ENCODE measurements around the gene ASF1A. TPM values are rescaled to one million over a fixed set of nuclear protein-coding genes. Genes with fewer than 3 reads are reported as not detected.

ASF1A gene
- polyA plus RNA-seq, 1 donor from 2014 or later: 65.6 TPM

- H3K9ac ChIP-seq (ENCODE audit: low read length): no peak overlapping the region
- H3K36me3 ChIP-seq (ENCODE audit: insufficient read depth, low read length): peaks cover 13% of the 10 kb centered on the region
These were observed 9.2 kb downstream of the ASF1A start for GRCh38 chr6:118903138-118903537.

GRCh38 chr6:118903691-118904090, 9.7 kb downstream of the ASF1A start:
- no peak overlapping the region for H3K9ac ChIP-seq (ENCODE audit: low read length)
- H4K20me1 ChIP-seq (ENCODE audit: insufficient read depth): no peaks in the 10 kb centered on the region
- peaks cover 40% of the 10 kb centered on the region for H3K79me2 ChIP-seq (replicated peaks; ENCODE audit: insufficient read depth, low read length)
- no peak overlapping the region for H3K4me3 ChIP-seq (ENCODE audit: low read length)
- H3F3A ChIP-seq (ENCODE audit: insufficient read depth, low read length, poor library complexity, severe bottlenecking): no peaks in the 10 kb centered on the region
- H3K27ac ChIP-seq (ENCODE audit: low read length): no peak overlapping the region
- H3K36me3 ChIP-seq (ENCODE audit: insufficient read depth, low read length): peaks cover 13% of the 10 kb centered on the region
- no peak overlapping the region for H2AFZ ChIP-seq (ENCODE audit: low read depth, low read length)
- no peaks in the 10 kb centered on the region for H3K9me3 ChIP-seq (ENCODE audit: low read length)
- no peaks in the 10 kb centered on the region for H3K27me3 ChIP-seq (ENCODE audit: insufficient read depth, low read depth, low read length)
- H3K4me2 ChIP-seq (ENCODE audit: low read length): no peak overlapping the region
- H3K9me2 ChIP-seq (ENCODE audit: insufficient read depth, low read length): no peaks in the 10 kb centered on the region
- TF ChIP-seq EP300 (conservative IDR thresholded peaks at IDR 0.05; ENCODE audit: poor library complexity, severe bottlenecking) (no peak), EZH2 (IDR thresholded peaks at IDR 0.05; ENCODE audit: borderline replicate concordance, insufficient read depth, low read length, poor library complexity, severe bottlenecking) (no peak), MXI1 (conservative IDR thresholded peaks at IDR 0.05; ENCODE audit: poor library complexity, severe bottlenecking) (no peak), RAD21 (conservative IDR thresholded peaks at IDR 0.05) (no peak), TAF1 (IDR thresholded peaks at IDR 0.05; ENCODE audit: low read depth) (no peak), REST (IDR thresholded peaks at IDR 0.05; ENCODE audit: borderline replicate concordance) (no peak), SMC3 (conservative IDR thresholded peaks at IDR 0.05; ENCODE audit: poor library complexity) (no peak), POLR2AphosphoS5 (IDR thresholded peaks at IDR 0.05) (no peak)

More at GRCh38 chr6:118903138-118903537, 9.2 kb downstream of the ASF1A start:
- Histone ChIP-seq H3K9me3 (ENCODE audit: low read length) (no peaks in the 10 kb centered on the region), H3K4me3 (ENCODE audit: low read length) (no peak overlapping the region), H3K9me2 (ENCODE audit: insufficient read depth, low read length) (no peaks in the 10 kb centered on the region), H3K4me2 (ENCODE audit: low read length) (no peak overlapping the region), H2AFZ (ENCODE audit: low read depth, low read length) (no peak overlapping the region), H3F3A (ENCODE audit: insufficient read depth, low read length, poor library complexity, severe bottlenecking) (no peaks in the 10 kb centered on the region), H3K27ac (ENCODE audit: low read length) (no peak overlapping the region), H4K20me1 (ENCODE audit: insufficient read depth) (no peaks in the 10 kb centered on the region), H3K79me2 (replicated peaks; ENCODE audit: insufficient read depth, low read length) (peaks cover 45% of the 10 kb centered on the region), H3K27me3 (ENCODE audit: insufficient read depth, low read depth, low read length) (no peaks in the 10 kb centered on the region)
- no peak for TF ChIP-seq SMC3 (conservative IDR thresholded peaks at IDR 0.05; ENCODE audit: poor library complexity)
- no peak for TF ChIP-seq POLR2AphosphoS5 (IDR thresholded peaks at IDR 0.05)
- TF ChIP-seq REST (IDR thresholded peaks at IDR 0.05; ENCODE audit: borderline replicate concordance): no peak
- TF ChIP-seq MXI1 (conservative IDR thresholded peaks at IDR 0.05; ENCODE audit: poor library complexity, severe bottlenecking): no peak
- TF ChIP-seq TAF1 (IDR thresholded peaks at IDR 0.05; ENCODE audit: low read depth): no peak
- TF ChIP-seq RAD21 (conservative IDR thresholded peaks at IDR 0.05): no peak
- no peak for TF ChIP-seq EP300 (conservative IDR thresholded peaks at IDR 0.05; ENCODE audit: poor library complexity, severe bottlenecking)
- TF ChIP-seq EZH2 (IDR thresholded peaks at IDR 0.05; ENCODE audit: borderline replicate concordance, insufficient read depth, low read length, poor library complexity, severe bottlenecking): no peak
- no peak for TF ChIP-seq CTCF (IDR thresholded peaks at IDR 0.05; ENCODE audit: poor library complexity, severe bottlenecking)
